GM18508 (cell line): ENCODE measurements around the gene ZNF804B.

Source experiments
- ATAC-seq: cut with Tn5 transposase; IDR thresholded peaks from one replicate; pipeline ENCODE4 v1.9.1; 2021; ENCODE audit warnings: moderate number of reproducible peaks; ENCODE audit not compliant: insufficient read depth, unreplicated experiment

ZNF804B gene

GRCh38 chr7:88826222-88826621, 66.7 kb downstream of the ZNF804B start:
- ATAC-seq: no peak

- peak; percentile 84 for ATAC-seq
Measured at GRCh38 chr7:88835147-88835728, 75.7 kb downstream of the ZNF804B start.

- no peak for ATAC-seq
Measured at GRCh38 chr7:88842201-88842600, 82.7 kb downstream of the ZNF804B start.

GRCh38 chr7:88845091-88845490, 85.6 kb downstream of the ZNF804B start:
- ATAC-seq: no peak

GRCh38 chr7:88851220-88851619, 91.7 kb downstream of the ZNF804B start:
- no peak for ATAC-seq

- no peak for ATAC-seq
Measured at GRCh38 chr7:88859288-88859687, 99.8 kb downstream of the ZNF804B start.

- no peak for ATAC-seq
Measured at GRCh38 chr7:88866265-88866863, 106.9 kb downstream of the ZNF804B start.

- ATAC-seq: no peak
Measured at GRCh38 chr7:88867158-88867557, 107.7 kb downstream of the ZNF804B start.

- ATAC-seq: no peak
Measured at GRCh38 chr7:88868456-88868855, 109.0 kb downstream of the ZNF804B start.

GRCh38 chr7:88881136-88881535, 121.6 kb downstream of the ZNF804B start:
- ATAC-seq: no peak

- ATAC-seq: no peak
Measured at GRCh38 chr7:88885131-88885530, 125.6 kb downstream of the ZNF804B start.

- ATAC-seq: no peak
Measured at GRCh38 chr7:88888684-88889083, 129.2 kb downstream of the ZNF804B start.

- no peak for ATAC-seq
Measured at GRCh38 chr7:88910516-88910915, 151.0 kb downstream of the ZNF804B start.

- no peak for ATAC-seq
Measured at GRCh38 chr7:88912852-88913251, 153.4 kb downstream of the ZNF804B start.

GRCh38 chr7:88915615-88916014, 156.1 kb downstream of the ZNF804B start:
- no peak for ATAC-seq

- no peak for ATAC-seq
Measured at GRCh38 chr7:88919478-88920131, 160.1 kb downstream of the ZNF804B start.

GRCh38 chr7:88922944-88923343, 163.4 kb downstream of the ZNF804B start:
- ATAC-seq: no peak

- no peak for ATAC-seq
Measured at GRCh38 chr7:88928276-88928675, 168.8 kb downstream of the ZNF804B start.

- ATAC-seq: no peak
Measured at GRCh38 chr7:88929719-88930118, 170.2 kb downstream of the ZNF804B start.

GRCh38 chr7:88933285-88933684, 173.8 kb downstream of the ZNF804B start:
- ATAC-seq: no peak

- ATAC-seq: no peak
Measured at GRCh38 chr7:88942815-88943501, 183.5 kb downstream of the ZNF804B start.
